Natural killer cell (primary cell): ENCODE data around the gene HIVEP3. TPM values are rescaled to one million over a fixed set of nuclear protein-coding genes. Genes with fewer than 3 reads are reported as not detected.

Source experiments
- ATAC-seq, 3 donors: fragments of 150-1000 bp in 2 of 3; fragments of 200-7000 bp in 1 of 3; cut with Tn5 transposase; 1 replicate in 1 of 3; 2 replicates in 2 of 3; pipeline ENCODE4 v1.10.0; 2021; ENCODE audit warnings: mild to moderate bottlenecking in 2 of 3, moderate library complexity in 2 of 3
- DNase-seq, 2 donors: peaks; one replicate each; pipeline versions ENCODE4 v3.0.0 to v3.0.0-alpha.2; 2013 to 2021; ENCODE audit warnings: mixed read lengths in 1 of 2
- H3K27ac ChIP-seq: one replicate; pipeline ENCODE4 v1.5.1; 2013; ENCODE audit warnings: mild to moderate bottlenecking, low read length
- H3K27me3 ChIP-seq: one replicate; pipeline ENCODE4 v1.6.1; 2013; ENCODE audit warnings: low read length; ENCODE audit not compliant: control insufficient read depth, insufficient read depth
- H3K36me3 ChIP-seq: one replicate; pipeline ENCODE4 v1.6.1; 2013; ENCODE audit warnings: low read length; ENCODE audit not compliant: control insufficient read depth, insufficient read depth
- H3K4me1 ChIP-seq: one replicate; pipeline ENCODE4 v1.6.1; 2013; ENCODE audit warnings: low read length; ENCODE audit not compliant: control insufficient read depth, insufficient read depth
- H3K4me3 ChIP-seq: one replicate; pipeline ENCODE4 v1.5.1; 2013; ENCODE audit warnings: low read length
- H3K9me3 ChIP-seq: one replicate; pipeline ENCODE4 v1.6.1; 2013; ENCODE audit warnings: low read length; ENCODE audit not compliant: control insufficient read depth, insufficient read depth
- H3K27ac Mint-ChIP-seq, 2 donors: one replicate each; pipeline ENCODE4 v1.8.0; 2022; ENCODE audit warnings: mild to moderate bottlenecking in 2 of 2, mixed read lengths in 2 of 2, moderate library complexity in 1 of 2
- H3K27me3 Mint-ChIP-seq, 2 donors: one replicate each; pipeline ENCODE4 v1.8.0; 2022; ENCODE audit warnings: low read depth in 2 of 2, mixed read lengths in 2 of 2
- H3K36me3 Mint-ChIP-seq: one replicate; pipeline ENCODE4 v1.8.0; 2022; ENCODE audit warnings: mixed read lengths
- H3K4me1 Mint-ChIP-seq, 2 donors: one replicate each; pipeline ENCODE4 v1.8.0; 2022; ENCODE audit warnings: mixed read lengths in 2 of 2
- H3K4me3 Mint-ChIP-seq: one replicate; pipeline ENCODE4 v1.8.0; 2022; ENCODE audit warnings: mild to moderate bottlenecking, moderate library complexity, mixed read lengths
- H3K9me3 Mint-ChIP-seq, 2 donors: one replicate each; pipeline ENCODE4 v1.8.0; 2022; ENCODE audit warnings: mixed read lengths in 2 of 2
- CTCF ChIP-seq: fragments of 200-600 bp; IDR thresholded peaks from one replicate; pipeline ENCODE4 v1.8.0; 2022; ENCODE audit warnings: antibody characterized with exemption
- WGBS: methylation state at CpG from one replicate; pipeline ENCODE4 v1.1.7; 2013; ENCODE audit warnings: missing lambda C conversion rate; ENCODE audit not compliant: insufficient coverage; 5-methylcytosine and 5-hydroxymethylcytosine counted together
- intact Hi-C: fragments of 100-400 bp; cut with micrococcal nuclease; formaldehyde crosslinking; loops from one replicate; pipeline ENCODE4 v1.14.2; 2022
- total RNA-seq, 4 donors: library from RNA; stranded (reverse); fragments of 120-200 nt in 1 of 4; gene quantifications; one replicate each; pipeline versions ENCODE4 v1.2.3 to v1.2.4, GENCODE V29; 2013 to 2022

The HIVEP3 gene
- total RNA-seq, 3 donors from 2014 or later (not counting 1 experiment from before 2014, with no cell fraction given), result 26.2 to 35.2 (median 29.8) TPM

GRCh38 chr1:41582004-41582325, 336.8 kb downstream of the HIVEP3 start:
- H3K9me3 ChIP-seq, result no peaks in the 10 kb centered on the region
- intact Hi-C loops, result no loop called here
- H3K27me3 ChIP-seq, result no peaks in the 10 kb centered on the region
- H3K4me1 ChIP-seq, result peaks cover 7% of the 10 kb centered on the region
- Mint-ChIP-seq H3K27me3 (no peaks in the 10 kb centered on the region), H3K4me1 (peaks cover 20 to 21% of the 10 kb centered on the region in 2 donors), H3K27ac (no peak overlapping the region), H3K4me3 (no peak overlapping the region), H3K36me3 (no peaks in the 10 kb centered on the region), H3K9me3 (no peaks in the 10 kb centered on the region)
- no peak for DNase-seq
- H3K4me3 ChIP-seq, result no peak overlapping the region
- ATAC-seq, result no peak
- H3K36me3 ChIP-seq, result peaks cover 6% of the 10 kb centered on the region
- H3K27ac ChIP-seq, result no peak overlapping the region
- WGBS, result 96% methylated on average over 10 of the region's 10 CpGs
- TF ChIP-seq CTCF, result no peak

GRCh38 chr1:41581216-41582003, 337.3 kb downstream of the HIVEP3 start:
- Mint-ChIP-seq H3K4me3 (no peak overlapping the region), H3K4me1 (peaks cover 20 to 21% of the 10 kb centered on the region in 2 donors), H3K36me3 (no peaks in the 10 kb centered on the region), H3K9me3 (no peaks in the 10 kb centered on the region), H3K27ac (peak overlapping the region in 1 of 2 donors; percentile 10), H3K27me3 (no peaks in the 10 kb centered on the region)
- TF ChIP-seq CTCF, result no peak
- peaks cover 6% of the 10 kb centered on the region for H3K36me3 ChIP-seq
- H3K9me3 ChIP-seq, result no peaks in the 10 kb centered on the region
- H3K27ac ChIP-seq, result no peak overlapping the region
- intact Hi-C loops, result no loop called here
- WGBS, result 93% methylated on average over 19 of the region's 19 CpGs
- no peak overlapping the region for H3K4me3 ChIP-seq
- ATAC-seq, result no peak
- H3K4me1 ChIP-seq, result peaks cover 7% of the 10 kb centered on the region
- no peak for DNase-seq
- no peaks in the 10 kb centered on the region for H3K27me3 ChIP-seq

- TF ChIP-seq CTCF, result no peak
- Mint-ChIP-seq H3K27ac (peak overlapping the region in 1 of 2 donors; percentile 10), H3K36me3 (no peaks in the 10 kb centered on the region), H3K4me3 (no peak overlapping the region), H3K27me3 (no peaks in the 10 kb centered on the region), H3K4me1 (peaks cover 21 to 23% of the 10 kb centered on the region in 2 donors), H3K9me3 (no peaks in the 10 kb centered on the region)
- intact Hi-C loops, result no loop called here
- no peak overlapping the region for H3K27ac ChIP-seq
- no peak overlapping the region for H3K4me3 ChIP-seq
- peaks cover 7% of the 10 kb centered on the region for H3K4me1 ChIP-seq
- ATAC-seq (peak in 1 of 3 donors; percentile 42), DNase-seq (no peak)
- peaks cover 6% of the 10 kb centered on the region for H3K36me3 ChIP-seq
- no peaks in the 10 kb centered on the region for H3K9me3 ChIP-seq
- WGBS, result 76% methylated on average over 7 of the region's 7 CpGs
- H3K27me3 ChIP-seq, result no peaks in the 10 kb centered on the region
Observed at GRCh38 chr1:41580520-41581172, 338.1 kb downstream of the HIVEP3 start.
